H9 (cell line): ENCODE data around the gene DCUN1D5. TPM values are rescaled to one million over a fixed set of nuclear protein-coding genes. Genes with fewer than 3 reads are reported as not detected.

Experiments used
- DNase-seq: peaks from one replicate; pipeline ENCODE4 v3.0.0-alpha.2; 2017
- H2AFZ ChIP-seq: one replicate; pipeline ENCODE4 v1.6.1; 2013; ENCODE audit warnings: mild to moderate bottlenecking, low read length, control low read depth, moderate library complexity
- H2AK5ac ChIP-seq: 2 replicates; pipeline ENCODE4 v1.6.1; 2013; ENCODE audit warnings: low read length, control low read depth, mixed read lengths; ENCODE audit not compliant: insufficient read length
- H2BK120ac ChIP-seq: one replicate; pipeline ENCODE4 v1.6.1; 2013; ENCODE audit warnings: low read depth, mild to moderate bottlenecking, low read length, control low read depth, inconsistent platforms; ENCODE audit not compliant: poor library complexity, severe bottlenecking
- H2BK12ac ChIP-seq: 2 replicates; pipeline ENCODE4 v1.6.1; 2013; ENCODE audit warnings: low read length, control low read depth, mixed read lengths, low read depth; ENCODE audit not compliant: insufficient read length
- H2BK15ac ChIP-seq: 2 replicates; pipeline ENCODE4 v1.6.1; 2013; ENCODE audit warnings: low read depth, low read length, control low read depth
- H2BK20ac ChIP-seq: one replicate; pipeline ENCODE4 v1.6.1; 2013; ENCODE audit warnings: low read depth, mild to moderate bottlenecking, low read length, control low read depth, inconsistent platforms; ENCODE audit not compliant: poor library complexity, severe bottlenecking
- H2BK5ac ChIP-seq: 2 replicates; pipeline ENCODE4 v1.6.1; 2013; ENCODE audit warnings: low read length, control low read depth, mixed read lengths; ENCODE audit not compliant: insufficient read length
- H3K14ac ChIP-seq: 2 replicates; pipeline ENCODE4 v1.6.1; 2013; ENCODE audit warnings: low read length, control low read depth; ENCODE audit not compliant: insufficient read depth
- H3K18ac ChIP-seq: 2 replicates; pipeline ENCODE4 v1.6.1; 2013; ENCODE audit warnings: low read depth, mild to moderate bottlenecking, mixed read lengths, low read length, control low read depth; ENCODE audit not compliant: insufficient read length
- H3K23ac ChIP-seq: 2 replicates; pipeline ENCODE4 v1.6.1; 2013; ENCODE audit warnings: low read length, control low read depth, mixed read lengths, low read depth; ENCODE audit not compliant: insufficient read length
- H3K23me2 ChIP-seq: 2 replicates; pipeline ENCODE4 v1.6.1; 2013; ENCODE audit warnings: low read depth, mild to moderate bottlenecking, mixed read lengths, low read length, control low read depth; ENCODE audit not compliant: insufficient read length, poor library complexity, severe bottlenecking
- H3K27ac ChIP-seq: 2 replicates; pipeline ENCODE4 v1.5.1; 2013; ENCODE audit warnings: low read length, control low read depth, mixed read lengths, low read depth; ENCODE audit not compliant: insufficient read length
- H3K27me3 ChIP-seq: 2 replicates; pipeline ENCODE4 v1.6.1; 2013; ENCODE audit warnings: low read length, control low read depth, inconsistent platforms; ENCODE audit not compliant: insufficient read depth
- H3K4ac ChIP-seq: 2 replicates; pipeline ENCODE4 v1.6.1; 2013; ENCODE audit warnings: low read depth, mild to moderate bottlenecking, control low read depth, inconsistent platforms, low read length, moderate library complexity
- H3K4me1 ChIP-seq: 2 replicates; pipeline ENCODE4 v1.6.1; 2013; ENCODE audit warnings: low read length, control low read depth, inconsistent platforms; ENCODE audit not compliant: insufficient read depth
- H3K4me2 ChIP-seq: 2 replicates; pipeline ENCODE4 v1.6.1; 2013; ENCODE audit warnings: low read length, control low read depth, mixed read lengths; ENCODE audit not compliant: insufficient read length, insufficient read depth
- H3K56ac ChIP-seq: 2 replicates; pipeline ENCODE4 v1.6.1; 2013; ENCODE audit warnings: low read depth, mild to moderate bottlenecking, mixed read lengths, low read length, control low read depth; ENCODE audit not compliant: insufficient read length
- H3K79me1 ChIP-seq: 2 replicates; pipeline ENCODE4 v1.6.1; 2013; ENCODE audit warnings: low read depth, mild to moderate bottlenecking, moderate library complexity, low read length, control low read depth, inconsistent platforms; ENCODE audit not compliant: insufficient read depth, poor library complexity, severe bottlenecking
- H3K79me2 ChIP-seq: 2 replicates; pipeline ENCODE4 v1.6.1; 2013; ENCODE audit warnings: low read length, control low read depth, inconsistent platforms; ENCODE audit not compliant: insufficient read depth
- H3K9ac ChIP-seq: 2 replicates; pipeline ENCODE4 v1.6.1; 2013; ENCODE audit warnings: low read length, control low read depth, mixed read lengths; ENCODE audit not compliant: insufficient read length; ENCODE audit errors: extremely low read depth
- H3K9me3 ChIP-seq: one replicate; pipeline ENCODE4 v1.6.1; 2013; ENCODE audit warnings: low read depth, low read length, inconsistent platforms; ENCODE audit not compliant: control insufficient read depth
- H3T11ph ChIP-seq: one replicate; pipeline ENCODE4 v1.6.1; 2013; ENCODE audit warnings: mild to moderate bottlenecking, low read length, control low read depth, inconsistent platforms
- H4K20me1 ChIP-seq: one replicate; pipeline ENCODE4 v1.6.1; 2013; ENCODE audit not compliant: control insufficient read depth, insufficient read length, insufficient read depth
- H4K5ac ChIP-seq: 2 replicates; pipeline ENCODE4 v1.6.1; 2013; ENCODE audit warnings: low read depth, mild to moderate bottlenecking, mixed read lengths, low read length, control low read depth; ENCODE audit not compliant: insufficient read length
- H4K8ac ChIP-seq: replicated peaks from 2 replicates; pipeline ENCODE4 v1.6.1; 2013; ENCODE audit warnings: low read length, control low read depth, mixed read lengths, low read depth; ENCODE audit not compliant: insufficient read length
- H4K91ac ChIP-seq: 2 replicates; pipeline ENCODE4 v1.6.1; 2013; ENCODE audit warnings: low read depth, mild to moderate bottlenecking, moderate library complexity, mixed read lengths, low read length, control low read depth; ENCODE audit not compliant: insufficient read length
- H3K27ac Mint-ChIP-seq, 3 experiments: 2 replicates in 2 of 3; 3 replicates in 1 of 3; pipeline ENCODE4 v1.8.0; 2020 to 2021; ENCODE audit warnings: mixed read lengths in 3 of 3, mild to moderate bottlenecking in 1 of 3, moderate library complexity in 1 of 3
- H3K27me3 Mint-ChIP-seq: 2 replicates; pipeline ENCODE4 v1.8.0; 2021; ENCODE audit warnings: low read depth, mild to moderate bottlenecking, moderate library complexity, mixed read lengths
- H3K36me3 Mint-ChIP-seq, 3 experiments: 2 replicates in 2 of 3; 3 replicates in 1 of 3; pipeline ENCODE4 v1.8.0; 2020 to 2021; ENCODE audit warnings: low read depth in 3 of 3, mixed read lengths in 3 of 3; ENCODE audit not compliant: insufficient read depth in 1 of 3
- H3K4me1 Mint-ChIP-seq, 2 experiments: 2 replicates each; pipeline ENCODE4 v1.8.0; 2020; ENCODE audit warnings: mixed read lengths in 2 of 2
- H3K4me3 Mint-ChIP-seq, 2 experiments: 2 replicates in 1 of 2; 3 replicates in 1 of 2; pipeline ENCODE4 v1.8.0; 2020 to 2021; ENCODE audit warnings: mild to moderate bottlenecking in 2 of 2, mixed read lengths in 2 of 2, moderate library complexity in 1 of 2
- H3K9me3 Mint-ChIP-seq, 2 experiments: 2 replicates in 1 of 2; 3 replicates in 1 of 2; pipeline ENCODE4 v1.8.0; 2020; ENCODE audit warnings: mild to moderate bottlenecking in 2 of 2, mixed read lengths in 2 of 2, moderate library complexity in 1 of 2
- CTCF ChIP-seq: fragments of 200-600 bp; sonication (generic); conservative IDR thresholded peaks from 3 replicates; pipeline ENCODE4 v1.8.0; 2021; ENCODE audit warnings: antibody characterized with exemption, mild to moderate bottlenecking
- total RNA-seq: library from RNA; stranded (reverse); gene quantifications from 2 replicates; pipeline ENCODE4 v1.2.1, GENCODE V29; 2021

Gene DCUN1D5
- total RNA-seq, 1 experiment from 2014 or later, result 86.7 TPM

- no peak overlapping the region for H3K23ac ChIP-seq
- no peaks in the 10 kb centered on the region for H3K23me2 ChIP-seq
- TF ChIP-seq CTCF, result no peak
- no peak overlapping the region for H2BK20ac ChIP-seq
- peaks cover 18% of the 10 kb centered on the region in 2 experiments for H3K4me1 Mint-ChIP-seq
- H3K27me3 Mint-ChIP-seq, result no peaks in the 10 kb centered on the region
- no peak overlapping the region for H2AK5ac ChIP-seq
- no peaks in the 10 kb centered on the region for H3K4me1 ChIP-seq
- H3K79me1 ChIP-seq, result peaks cover 3% of the 10 kb centered on the region
- no peak overlapping the region for H3T11ph ChIP-seq
- no peaks in the 10 kb centered on the region for H3K9me3 Mint-ChIP-seq
- no peak overlapping the region for H3K18ac ChIP-seq
- H3K4ac ChIP-seq, result no peak overlapping the region
- no peak overlapping the region for H2BK120ac ChIP-seq
- peaks cover 10% of the 10 kb centered on the region; the same call in 1 of the 2 replicates for H3K79me2 ChIP-seq
- no peak for DNase-seq
- H2BK12ac ChIP-seq, result no peak overlapping the region
- no peak overlapping the region for H3K27ac ChIP-seq
- H2AFZ ChIP-seq, result no peak overlapping the region
- H4K20me1 ChIP-seq, result no peaks in the 10 kb centered on the region
- no peak overlapping the region for H3K9ac ChIP-seq
- no peak overlapping the region for H4K5ac ChIP-seq
- no peaks in the 10 kb centered on the region for H3K9me3 ChIP-seq
- no peak overlapping the region for H2BK15ac ChIP-seq
- peak overlapping the region in 2 of 3 experiments; percentile 2 to 67; a peak in 4 of 7 replicates for H3K27ac Mint-ChIP-seq
- no peak overlapping the region for H3K56ac ChIP-seq
- H4K91ac ChIP-seq, result no peak overlapping the region
- no peak overlapping the region for H2BK5ac ChIP-seq
- H4K8ac ChIP-seq, result no peak overlapping the region
- H3K27me3 ChIP-seq, result no peaks in the 10 kb centered on the region
- H3K4me3 Mint-ChIP-seq, result no peak overlapping the region
- no peak overlapping the region for H3K4me2 ChIP-seq
- no peak overlapping the region for H3K14ac ChIP-seq
- peaks cover 37 to 57% (median 55%) of the 10 kb centered on the region in 3 experiments; a peak in 6 of 7 replicates for H3K36me3 Mint-ChIP-seq
These were observed 21.0 kb downstream of the DCUN1D5 start for GRCh38 chr11:103071008-103071407.
